Stimulated activated memory B cell treated with anti-CD40 and anti-IgM and Interleukin-4, amounts not matched to agents 10 μg/mL and 1 μg/mL and 100 μg/mL, for 72 hours (primary cell): ENCODE measurements around the gene ACSF2.

Experiments used
- ATAC-seq: fragments of 150-1000 bp; cut with Tn5 transposase; 2 replicates; pipeline ENCODE4 v1.10.0; 2021
- H3K27ac Mint-ChIP-seq: one replicate; pipeline ENCODE4 v1.8.0; 2022; ENCODE audit warnings: mild to moderate bottlenecking, mixed read lengths
- H3K27me3 Mint-ChIP-seq: one replicate; pipeline ENCODE4 v1.8.0; 2022; ENCODE audit warnings: mixed read lengths
- H3K36me3 Mint-ChIP-seq: one replicate; pipeline ENCODE4 v1.8.0; 2022; ENCODE audit warnings: mixed read lengths
- H3K4me1 Mint-ChIP-seq: one replicate; pipeline ENCODE4 v1.8.0; 2022; ENCODE audit warnings: mixed read lengths
- H3K4me3 Mint-ChIP-seq: one replicate; pipeline ENCODE4 v1.8.0; 2022; ENCODE audit warnings: mild to moderate bottlenecking, moderate library complexity, mixed read lengths
- H3K9me3 Mint-ChIP-seq: one replicate; pipeline ENCODE4 v1.8.0; 2022; ENCODE audit warnings: mixed read lengths

ACSF2 gene

GRCh38 chr17:50481648-50482047 is 55.6 kb downstream of the ACSF2 start:
- no peak for ATAC-seq
- Mint-ChIP-seq H3K27me3 (no peaks in the 10 kb centered on the region), H3K4me1 (peaks cover 33% of the 10 kb centered on the region), H3K9me3 (no peaks in the 10 kb centered on the region), H3K4me3 (no peak overlapping the region), H3K36me3 (peaks cover 31% of the 10 kb centered on the region), H3K27ac (no peak overlapping the region)

GRCh38 chr17:50482110-50482509 is 56.1 kb downstream of the ACSF2 start:
- Mint-ChIP-seq H3K27me3 (no peaks in the 10 kb centered on the region), H3K27ac (no peak overlapping the region), H3K4me3 (no peak overlapping the region), H3K36me3 (peaks cover 35% of the 10 kb centered on the region), H3K4me1 (peaks cover 33% of the 10 kb centered on the region), H3K9me3 (no peaks in the 10 kb centered on the region)
- no peak for ATAC-seq

GRCh38 chr17:50482516-50482915 is 56.5 kb downstream of the ACSF2 start:
- peaks cover 33% of the 10 kb centered on the region for H3K4me1 Mint-ChIP-seq
- ATAC-seq, result peak; percentile 22
- H3K27me3 Mint-ChIP-seq, result no peaks in the 10 kb centered on the region
- peak overlapping the region; percentile 42 for H3K27ac Mint-ChIP-seq
- H3K36me3 Mint-ChIP-seq, result peaks cover 39% of the 10 kb centered on the region
- no peaks in the 10 kb centered on the region for H3K9me3 Mint-ChIP-seq
- H3K4me3 Mint-ChIP-seq, result no peak overlapping the region

- H3K4me1 Mint-ChIP-seq, result peaks cover 29% of the 10 kb centered on the region
- H3K27ac Mint-ChIP-seq, result no peak overlapping the region
- no peak overlapping the region for H3K4me3 Mint-ChIP-seq
- no peaks in the 10 kb centered on the region for H3K9me3 Mint-ChIP-seq
- H3K36me3 Mint-ChIP-seq, result peaks cover 40% of the 10 kb centered on the region
- no peak for ATAC-seq
- no peaks in the 10 kb centered on the region for H3K27me3 Mint-ChIP-seq
Measured at GRCh38 chr17:50483266-50483665, 57.2 kb downstream of the ACSF2 start.

- Mint-ChIP-seq H3K4me3 (no peak overlapping the region), H3K27me3 (no peaks in the 10 kb centered on the region), H3K9me3 (no peaks in the 10 kb centered on the region), H3K27ac (no peak overlapping the region), H3K36me3 (peaks cover 42% of the 10 kb centered on the region), H3K4me1 (peaks cover 22% of the 10 kb centered on the region)
- no peak for ATAC-seq
Measured at GRCh38 chr17:50484386-50485155, 58.6 kb downstream of the ACSF2 start.

GRCh38 chr17:50487213-50488096 is 61.4 kb downstream of the ACSF2 start:
- no peak overlapping the region for H3K27ac Mint-ChIP-seq
- no peak overlapping the region for H3K4me3 Mint-ChIP-seq
- peaks cover 6% of the 10 kb centered on the region for H3K4me1 Mint-ChIP-seq
- peaks cover 43% of the 10 kb centered on the region for H3K36me3 Mint-ChIP-seq
- no peak for ATAC-seq
- H3K9me3 Mint-ChIP-seq, result no peaks in the 10 kb centered on the region
- no peaks in the 10 kb centered on the region for H3K27me3 Mint-ChIP-seq

- Mint-ChIP-seq H3K9me3 (no peaks in the 10 kb centered on the region), H3K27me3 (no peaks in the 10 kb centered on the region), H3K36me3 (peaks cover 29% of the 10 kb centered on the region), H3K4me1 (no peaks in the 10 kb centered on the region), H3K4me3 (no peak overlapping the region), H3K27ac (no peak overlapping the region)
- no peak for ATAC-seq
Measured at GRCh38 chr17:50488880-50489279, 62.9 kb downstream of the ACSF2 start.

GRCh38 chr17:50491505-50491904 is 65.5 kb downstream of the ACSF2 start:
- H3K36me3 Mint-ChIP-seq, result peaks cover 13% of the 10 kb centered on the region
- no peak overlapping the region for H3K27ac Mint-ChIP-seq
- no peak for ATAC-seq
- H3K4me3 Mint-ChIP-seq, result no peak overlapping the region
- H3K4me1 Mint-ChIP-seq, result no peaks in the 10 kb centered on the region
- H3K27me3 Mint-ChIP-seq, result no peaks in the 10 kb centered on the region
- no peaks in the 10 kb centered on the region for H3K9me3 Mint-ChIP-seq

GRCh38 chr17:50492214-50492613 is 66.2 kb downstream of the ACSF2 start:
- H3K4me1 Mint-ChIP-seq, result no peaks in the 10 kb centered on the region
- ATAC-seq, result no peak
- no peak overlapping the region for H3K27ac Mint-ChIP-seq
- no peaks in the 10 kb centered on the region for H3K27me3 Mint-ChIP-seq
- H3K36me3 Mint-ChIP-seq, result peaks cover 8% of the 10 kb centered on the region
- no peak overlapping the region for H3K4me3 Mint-ChIP-seq
- no peaks in the 10 kb centered on the region for H3K9me3 Mint-ChIP-seq

GRCh38 chr17:50493744-50494143 is 67.7 kb downstream of the ACSF2 start:
- H3K9me3 Mint-ChIP-seq, result no peaks in the 10 kb centered on the region
- peaks cover 4% of the 10 kb centered on the region for H3K36me3 Mint-ChIP-seq
- H3K4me1 Mint-ChIP-seq, result no peaks in the 10 kb centered on the region
- no peak overlapping the region for H3K27ac Mint-ChIP-seq
- H3K4me3 Mint-ChIP-seq, result no peak overlapping the region
- no peak for ATAC-seq
- H3K27me3 Mint-ChIP-seq, result no peaks in the 10 kb centered on the region

GRCh38 chr17:50495217-50495823 is 69.3 kb downstream of the ACSF2 start:
- Mint-ChIP-seq H3K27me3 (no peaks in the 10 kb centered on the region), H3K36me3 (no peaks in the 10 kb centered on the region), H3K27ac (no peak overlapping the region), H3K9me3 (no peaks in the 10 kb centered on the region), H3K4me3 (no peak overlapping the region), H3K4me1 (no peaks in the 10 kb centered on the region)
- no peak for ATAC-seq

- no peaks in the 10 kb centered on the region for H3K27me3 Mint-ChIP-seq
- H3K9me3 Mint-ChIP-seq, result no peaks in the 10 kb centered on the region
- no peaks in the 10 kb centered on the region for H3K36me3 Mint-ChIP-seq
- no peak for ATAC-seq
- no peak overlapping the region for H3K4me3 Mint-ChIP-seq
- H3K4me1 Mint-ChIP-seq, result no peaks in the 10 kb centered on the region
- no peak overlapping the region for H3K27ac Mint-ChIP-seq
Measured at GRCh38 chr17:50495918-50496317, 69.9 kb downstream of the ACSF2 start.

GRCh38 chr17:50498021-50498874 is 72.2 kb downstream of the ACSF2 start:
- H3K4me3 Mint-ChIP-seq, result no peak overlapping the region
- no peaks in the 10 kb centered on the region for H3K36me3 Mint-ChIP-seq
- ATAC-seq, result no peak
- H3K27me3 Mint-ChIP-seq, result no peaks in the 10 kb centered on the region
- H3K27ac Mint-ChIP-seq, result no peak overlapping the region
- H3K9me3 Mint-ChIP-seq, result no peaks in the 10 kb centered on the region
- H3K4me1 Mint-ChIP-seq, result no peaks in the 10 kb centered on the region

GRCh38 chr17:50499270-50499669 is 73.3 kb downstream of the ACSF2 start:
- no peak for ATAC-seq
- no peak overlapping the region for H3K27ac Mint-ChIP-seq
- H3K9me3 Mint-ChIP-seq, result no peaks in the 10 kb centered on the region
- no peak overlapping the region for H3K4me3 Mint-ChIP-seq
- no peaks in the 10 kb centered on the region for H3K36me3 Mint-ChIP-seq
- H3K27me3 Mint-ChIP-seq, result no peaks in the 10 kb centered on the region
- H3K4me1 Mint-ChIP-seq, result no peaks in the 10 kb centered on the region

- Mint-ChIP-seq H3K27ac (no peak overlapping the region), H3K4me3 (no peak overlapping the region), H3K36me3 (no peaks in the 10 kb centered on the region), H3K9me3 (no peaks in the 10 kb centered on the region), H3K4me1 (no peaks in the 10 kb centered on the region), H3K27me3 (no peaks in the 10 kb centered on the region)
- ATAC-seq, result no peak
Measured at GRCh38 chr17:50499721-50500120, 73.7 kb downstream of the ACSF2 start.
